GM10248 (cell line): ENCODE measurements around the gene SLIT3.

Source experiments
- CTCF ChIA-PET: fragments of 300-600 bp; sonication (Branson Sonifier 250); formaldehyde crosslinking; extraction: SDS; loops from one replicate; lab custom pipeline; 2021; ENCODE audit warnings: antibody characterized with exemption; lab: Yijun Ruan, JAX
- POLR2A ChIA-PET: fragments of 350-650 bp; sonication (Branson Sonifier 250); formaldehyde crosslinking; extraction: SDS; loops from one replicate; lab custom pipeline; 2020; ENCODE audit warnings: antibody characterized with exemption; lab: Yijun Ruan, JAX
- DNase-seq: peaks from one replicate; pipeline ENCODE4 v3.0.0; 2012; ENCODE audit errors: extremely low spot score
- CTCF ChIP-seq: IDR thresholded peaks from 2 replicates; pipeline ENCODE4 v1.5.1; 2012; ENCODE audit warnings: mild to moderate bottlenecking, low read depth; ENCODE audit errors: extremely low read depth, missing control alignments, control extremely low read depth

SLIT3 gene

GRCh38 chr5:168649306-168649705 lies 651.6 kb downstream of the SLIT3 start:
- CTCF ChIA-PET: no interaction called here
- POLR2A ChIA-PET: no interaction called here
- TF ChIP-seq CTCF: no peak
- DNase-seq: no peak

- no peak for DNase-seq
- CTCF ChIA-PET: interaction anchor here (1.2 kb wide), 1 partner anchor 10 kb away, joined by 4 read pairs; no protein-coding TSS in a partner anchor
- TF ChIP-seq CTCF: no peak
- POLR2A ChIA-PET: no interaction called here
Observed at GRCh38 chr5:168648576-168648975, 652.4 kb downstream of the SLIT3 start.

GRCh38 chr5:168648016-168648415 lies 652.9 kb downstream of the SLIT3 start:
- ChIA-PET POLR2A (no interaction called here), CTCF (interaction anchor here (1.2 kb wide), 1 partner anchor 11 kb away, joined by 4 read pairs; no protein-coding TSS in a partner anchor)
- TF ChIP-seq CTCF: no peak
- no peak for DNase-seq

- DNase-seq: no peak
- TF ChIP-seq CTCF: no peak
- CTCF ChIA-PET: no interaction called here
- POLR2A ChIA-PET: no interaction called here
Observed at GRCh38 chr5:168647083-168647482, 653.9 kb downstream of the SLIT3 start.

GRCh38 chr5:168646335-168646734 lies 654.6 kb downstream of the SLIT3 start:
- no peak for DNase-seq
- TF ChIP-seq CTCF: no peak
- POLR2A ChIA-PET: no interaction called here
- CTCF ChIA-PET: no interaction called here

GRCh38 chr5:168645195-168645594 lies 655.7 kb downstream of the SLIT3 start:
- DNase-seq: no peak
- POLR2A ChIA-PET: no interaction called here
- no peak for TF ChIP-seq CTCF
- CTCF ChIA-PET: interaction anchor here (1.0 kb wide), 2 partner anchors 11 to 16 kb away, joined by 3 read pairs; no protein-coding TSS in a partner anchor
